ENCODE data around the gene PARP14. TPM values are rescaled to one million over a fixed set of nuclear protein-coding genes. Genes with fewer than 3 reads are reported as not detected.
"Not testable (repeated sequence)": the region's sequence is repeated elsewhere in the genome, so short reads cannot be mapped to it uniquely, and the experiment has no call there.

The PARP14 gene, protein sequence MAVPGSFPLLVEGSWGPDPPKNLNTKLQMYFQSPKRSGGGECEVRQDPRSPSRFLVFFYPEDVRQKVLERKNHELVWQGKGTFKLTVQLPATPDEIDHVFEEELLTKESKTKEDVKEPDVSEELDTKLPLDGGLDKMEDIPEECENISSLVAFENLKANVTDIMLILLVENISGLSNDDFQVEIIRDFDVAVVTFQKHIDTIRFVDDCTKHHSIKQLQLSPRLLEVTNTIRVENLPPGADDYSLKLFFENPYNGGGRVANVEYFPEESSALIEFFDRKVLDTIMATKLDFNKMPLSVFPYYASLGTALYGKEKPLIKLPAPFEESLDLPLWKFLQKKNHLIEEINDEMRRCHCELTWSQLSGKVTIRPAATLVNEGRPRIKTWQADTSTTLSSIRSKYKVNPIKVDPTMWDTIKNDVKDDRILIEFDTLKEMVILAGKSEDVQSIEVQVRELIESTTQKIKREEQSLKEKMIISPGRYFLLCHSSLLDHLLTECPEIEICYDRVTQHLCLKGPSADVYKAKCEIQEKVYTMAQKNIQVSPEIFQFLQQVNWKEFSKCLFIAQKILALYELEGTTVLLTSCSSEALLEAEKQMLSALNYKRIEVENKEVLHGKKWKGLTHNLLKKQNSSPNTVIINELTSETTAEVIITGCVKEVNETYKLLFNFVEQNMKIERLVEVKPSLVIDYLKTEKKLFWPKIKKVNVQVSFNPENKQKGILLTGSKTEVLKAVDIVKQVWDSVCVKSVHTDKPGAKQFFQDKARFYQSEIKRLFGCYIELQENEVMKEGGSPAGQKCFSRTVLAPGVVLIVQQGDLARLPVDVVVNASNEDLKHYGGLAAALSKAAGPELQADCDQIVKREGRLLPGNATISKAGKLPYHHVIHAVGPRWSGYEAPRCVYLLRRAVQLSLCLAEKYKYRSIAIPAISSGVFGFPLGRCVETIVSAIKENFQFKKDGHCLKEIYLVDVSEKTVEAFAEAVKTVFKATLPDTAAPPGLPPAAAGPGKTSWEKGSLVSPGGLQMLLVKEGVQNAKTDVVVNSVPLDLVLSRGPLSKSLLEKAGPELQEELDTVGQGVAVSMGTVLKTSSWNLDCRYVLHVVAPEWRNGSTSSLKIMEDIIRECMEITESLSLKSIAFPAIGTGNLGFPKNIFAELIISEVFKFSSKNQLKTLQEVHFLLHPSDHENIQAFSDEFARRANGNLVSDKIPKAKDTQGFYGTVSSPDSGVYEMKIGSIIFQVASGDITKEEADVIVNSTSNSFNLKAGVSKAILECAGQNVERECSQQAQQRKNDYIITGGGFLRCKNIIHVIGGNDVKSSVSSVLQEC (N-terminal part only)
- total RNA-seq, result 36.5 TPM

DNA sequence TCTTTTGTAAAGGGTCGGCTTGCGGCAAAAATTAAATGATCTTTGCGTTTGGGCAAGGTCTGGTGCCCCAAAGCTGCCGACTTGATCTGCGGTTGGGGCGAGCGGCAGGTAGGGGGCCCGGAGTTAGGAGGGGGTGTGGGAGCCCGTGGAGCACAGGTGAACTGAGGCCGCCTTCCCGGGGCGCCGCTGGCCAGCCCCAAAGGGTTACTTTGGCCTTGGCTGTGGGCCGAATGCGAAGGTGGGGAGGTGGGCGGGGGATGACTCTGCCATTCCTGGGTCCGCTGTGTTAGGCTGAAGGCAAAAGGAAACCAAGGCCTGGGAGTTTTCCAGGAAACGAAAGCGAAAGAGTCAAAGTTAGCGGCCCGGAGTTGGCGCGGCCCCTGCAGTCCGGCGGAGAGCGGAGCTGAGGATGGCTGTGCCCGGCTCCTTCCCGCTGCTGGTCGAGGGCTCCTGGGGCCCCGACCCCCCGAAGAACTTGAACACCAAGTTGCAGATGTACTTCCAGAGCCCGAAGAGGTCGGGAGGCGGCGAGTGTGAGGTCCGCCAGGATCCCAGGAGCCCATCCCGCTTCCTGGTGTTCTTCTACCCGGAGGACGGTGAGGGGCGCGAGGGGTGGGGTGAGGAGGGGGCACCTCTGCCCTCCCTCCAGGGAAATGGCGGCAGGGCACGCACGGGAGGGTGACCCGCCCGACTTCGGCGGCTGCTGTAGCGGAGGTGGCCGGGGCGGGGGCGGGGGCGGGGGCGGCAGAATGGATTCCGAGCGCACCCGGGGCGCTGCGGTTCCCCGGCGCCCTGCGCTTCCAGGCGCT is at the start of gene PARP14:
PARP14 (plus strand) TSS at position 365 of the 809 bp plus-strand sequence; CDS start at position 410, 45 bp downstream.
- DNase-seq (ENCODE audit: low spot score), result peak; percentile 77

- DNase-seq (ENCODE audit: low spot score), result no peak
Observed at GRCh38 chr3:122635789-122636188, 44.9 kb upstream of the PARP14 start.

GRCh38 chr3:122636697-122637096 is 43.9 kb upstream of the PARP14 start:
- DNase-seq (ENCODE audit: low spot score), result no peak

- no peak for DNase-seq (ENCODE audit: low spot score)
Observed at GRCh38 chr3:122640437-122640999, 40.1 kb upstream of the PARP14 start.

- DNase-seq (ENCODE audit: low spot score), result no peak
Observed at GRCh38 chr3:122642935-122643334, 37.7 kb upstream of the PARP14 start.

GRCh38 chr3:122646146-122646988 is 34.3 kb upstream of the PARP14 start:
- no peak for DNase-seq (ENCODE audit: low spot score)

GRCh38 chr3:122651233-122651907 is 29.3 kb upstream of the PARP14 start:
- not testable (repeated sequence) for DNase-seq (ENCODE audit: low spot score)

GRCh38 chr3:122651962-122652361 is 28.7 kb upstream of the PARP14 start:
- DNase-seq (ENCODE audit: low spot score), result not testable (repeated sequence)

DNA sequence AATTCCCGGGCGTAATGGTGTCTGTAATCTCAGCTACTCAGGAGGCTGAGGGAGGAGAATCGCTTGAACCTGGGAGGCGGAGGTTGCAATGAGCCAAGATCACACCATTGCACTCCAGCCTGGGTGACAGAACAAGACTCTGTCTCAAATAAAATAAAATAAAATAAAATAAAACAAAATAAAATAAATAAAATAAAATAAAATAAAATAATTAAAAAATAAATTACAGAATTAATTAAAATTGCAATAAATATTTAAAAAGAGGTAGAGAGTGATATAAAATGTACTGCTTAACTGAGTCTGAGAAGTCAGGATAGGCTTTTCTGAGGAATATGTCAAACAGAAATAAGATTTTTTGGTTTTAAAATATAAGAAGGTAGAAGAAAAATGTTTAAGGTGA is 22.3 kb upstream of the PARP14 start:
- DNase-seq (ENCODE audit: low spot score), result not testable (repeated sequence)

DNA sequence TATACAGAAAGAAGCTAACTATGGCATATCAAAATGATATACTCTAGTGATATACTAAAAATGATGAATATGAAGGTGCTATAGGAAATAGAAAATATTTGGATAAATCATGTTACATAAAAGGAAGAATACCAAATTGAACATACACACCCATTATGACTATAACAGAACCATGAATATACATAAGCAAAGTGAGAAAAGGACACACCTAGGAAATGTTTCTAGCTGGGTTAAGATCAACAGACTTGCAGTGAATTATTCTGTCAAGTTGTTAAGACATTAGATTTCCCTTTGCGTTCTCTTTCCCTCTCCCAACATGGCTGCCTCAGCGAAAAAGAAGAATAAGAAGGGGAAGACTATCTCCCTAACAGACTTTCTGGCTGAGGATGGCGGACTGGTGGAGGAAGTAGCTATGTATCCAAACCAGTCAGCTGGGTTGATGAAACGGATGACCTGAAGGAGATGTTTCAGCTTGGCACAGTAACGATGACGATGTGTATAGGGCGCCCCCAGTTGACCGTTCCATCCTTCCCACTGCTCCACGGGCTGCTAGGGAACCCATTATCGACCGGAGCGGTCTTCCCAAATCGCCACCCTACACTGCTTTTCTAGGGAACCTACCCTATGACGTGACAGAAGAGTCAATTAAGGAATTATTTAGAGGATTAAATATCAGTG is 20.2 kb upstream of the PARP14 start:
- no peak for DNase-seq (ENCODE audit: low spot score)

- no peak for DNase-seq (ENCODE audit: low spot score)
Observed at GRCh38 chr3:122661633-122662032, 19.0 kb upstream of the PARP14 start.

- DNase-seq (ENCODE audit: low spot score), result no peak
Observed at GRCh38 chr3:122662505-122662904, 18.1 kb upstream of the PARP14 start.

DNA sequence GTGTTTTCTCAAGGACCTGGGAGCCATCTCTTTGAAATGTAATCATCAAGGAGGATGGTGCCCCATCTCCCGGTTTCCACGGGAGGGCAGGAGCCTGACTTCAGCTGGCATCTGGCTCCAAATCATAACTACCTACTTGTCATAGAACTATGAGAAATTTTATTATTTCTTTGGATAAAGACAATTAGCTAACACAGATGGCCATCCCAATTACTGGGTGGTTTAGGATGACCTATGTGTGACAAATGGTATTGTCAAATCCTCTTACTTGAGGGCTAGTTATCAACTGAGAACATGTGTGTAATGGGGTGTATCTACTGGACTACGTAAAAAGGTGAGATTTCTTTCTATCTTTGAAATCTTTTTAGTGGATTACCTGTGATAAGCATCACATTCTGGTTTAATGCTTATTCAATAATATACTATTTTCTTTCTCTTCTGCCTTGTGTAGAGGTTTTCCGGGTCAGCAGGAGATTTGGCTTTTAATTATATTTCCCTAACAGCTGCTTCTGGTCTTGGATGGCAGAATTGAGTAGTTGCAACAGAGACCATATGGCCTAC is 15.3 kb upstream of the PARP14 start:
- no peak for DNase-seq (ENCODE audit: low spot score)

DNA sequence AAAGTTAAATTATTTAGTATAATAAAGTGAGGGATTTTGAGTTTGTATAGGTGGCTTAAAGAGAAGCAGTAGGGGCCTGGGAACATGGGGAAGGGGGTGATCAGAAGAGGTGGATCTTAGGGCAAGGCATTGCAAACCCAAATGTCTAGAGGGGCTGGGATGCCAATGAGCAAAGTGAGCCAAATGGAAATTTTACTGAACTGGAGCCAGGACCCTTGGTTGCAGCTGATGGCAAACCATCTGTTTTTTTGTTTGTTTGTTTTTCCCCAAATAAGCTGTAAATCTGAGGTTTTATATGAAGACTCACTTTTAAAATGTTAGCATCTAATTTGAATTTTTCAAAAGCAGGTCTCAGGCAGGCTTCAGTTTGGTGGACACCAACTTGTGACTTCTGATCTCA is 14.8 kb upstream of the PARP14 start:
- no peak for DNase-seq (ENCODE audit: low spot score)

DNA sequence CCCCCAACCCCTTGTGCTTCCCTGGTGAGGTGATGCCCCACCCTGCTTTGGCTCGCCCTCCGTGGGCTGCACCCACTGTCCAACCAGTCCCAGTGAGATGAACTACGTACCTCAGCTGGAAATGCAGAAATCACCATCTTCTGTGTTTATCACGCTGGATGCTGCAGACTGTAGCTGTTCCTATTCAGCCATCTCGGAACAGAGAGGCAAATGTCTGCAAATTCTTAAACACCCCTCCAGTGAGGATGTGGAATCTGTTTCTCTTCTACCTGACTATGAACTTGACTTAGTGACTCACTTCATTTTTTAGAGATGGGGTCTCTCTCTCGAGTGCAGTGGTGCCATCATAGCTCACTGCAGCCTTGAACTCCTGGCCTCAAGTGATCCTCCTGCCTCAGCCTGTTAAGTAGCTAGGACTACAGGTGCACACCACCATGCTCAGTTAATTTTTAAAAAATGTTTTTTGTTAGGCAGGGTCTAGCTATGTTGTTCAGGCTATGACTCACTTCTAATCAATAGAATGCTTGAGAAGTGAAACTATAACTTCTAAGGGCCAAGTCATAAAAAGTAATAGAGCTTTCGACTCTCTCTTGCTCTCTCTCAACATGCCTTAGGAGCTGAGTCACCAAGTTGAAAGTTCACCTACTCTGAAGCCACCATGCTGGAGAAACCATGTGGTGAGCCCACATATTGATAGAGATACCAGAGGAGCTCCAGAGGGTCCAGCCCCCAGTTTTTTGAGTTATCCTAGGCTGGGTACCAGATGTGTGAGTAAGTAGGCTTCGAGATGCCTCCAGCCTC is 11.5 kb upstream of the PARP14 start:
- DNase-seq (ENCODE audit: low spot score), result peak; percentile 42

DNA sequence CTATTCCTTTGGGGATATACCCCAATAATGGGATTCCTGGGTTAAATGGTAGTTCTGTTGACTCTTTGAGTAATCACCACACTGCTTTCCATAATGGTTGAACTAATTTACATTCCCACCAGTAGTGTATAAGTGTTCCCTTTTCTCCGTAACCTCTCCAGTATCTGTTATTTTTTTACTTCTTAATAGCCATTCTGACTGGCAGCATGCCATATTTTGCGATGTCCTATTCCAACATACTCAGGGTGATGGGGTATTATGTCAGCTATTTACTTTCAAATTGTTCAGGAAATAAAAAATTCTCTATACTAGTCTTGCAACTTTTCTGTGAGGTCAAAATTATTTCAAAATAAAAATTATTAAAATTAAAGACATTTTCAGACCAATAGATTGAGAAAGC is 9.1 kb upstream of the PARP14 start:
- no peak for DNase-seq (ENCODE audit: low spot score)

- DNase-seq (ENCODE audit: low spot score), result no peak
Observed at GRCh38 chr3:122674339-122674738, 6.3 kb upstream of the PARP14 start.
